WTC11 (cell line): ENCODE measurements around the gene PGAP3. TPM values are rescaled to one million over a fixed set of nuclear protein-coding genes. Genes with fewer than 3 reads are reported as not detected.

Experiments
- ATAC-seq: fragments of 200-7000 bp; cut with Tn5 transposase; 2 replicates; pipeline ENCODE4 v1.10.0; 2021; ENCODE audit warnings: mild to moderate bottlenecking, moderate library complexity
- CTCF ChIA-PET: fragments of 300-600 bp; sonication (Branson Sonifier 250); formaldehyde crosslinking; loops from one replicate; lab custom pipeline; 2021; ENCODE audit warnings: antibody characterized with exemption; lab: Charles Lee
- POLR2A ChIA-PET: fragments of 350-600 bp; sonication (Branson Sonifier 250); formaldehyde crosslinking; loops from one replicate; lab custom pipeline; 2021; ENCODE audit warnings: antibody characterized with exemption; lab: Charles Lee
- DNase-seq: peaks from one replicate; pipeline ENCODE4 v3.0.0; 2021; ENCODE audit warnings: low spot score
- H3K27ac Mint-ChIP-seq: 2 replicates; pipeline ENCODE4 v1.8.0; 2021; ENCODE audit warnings: mixed read lengths
- H3K27me3 Mint-ChIP-seq: 2 replicates; pipeline ENCODE4 v1.8.0; 2021; ENCODE audit warnings: low read depth, mild to moderate bottlenecking, moderate library complexity, mixed read lengths
- H3K36me3 Mint-ChIP-seq: 2 replicates; pipeline ENCODE4 v1.8.0; 2021; ENCODE audit warnings: mixed read lengths
- H3K4me1 Mint-ChIP-seq: 2 replicates; pipeline ENCODE4 v1.8.0; 2022; ENCODE audit warnings: mixed read lengths
- H3K4me3 Mint-ChIP-seq: 2 replicates; pipeline ENCODE4 v1.8.0; 2021; ENCODE audit warnings: mild to moderate bottlenecking, moderate library complexity, mixed read lengths
- H3K9me3 Mint-ChIP-seq: 2 replicates; pipeline ENCODE4 v1.8.0; 2021; ENCODE audit warnings: mixed read lengths
- CDX4 ChIP-seq: fragments of 250-450 bp; sonication (Bioruptor Pico); IDR thresholded peaks from 2 replicates; pipeline ENCODE4 v1.9.0; 2021; ENCODE audit warnings: moderate library complexity, mild to moderate bottlenecking, inconsistent platforms, borderline replicate concordance
- CREB1 ChIP-seq: sonication (generic); formaldehyde crosslinking; IDR thresholded peaks from 2 replicates; pipeline ENCODE4 v1.8.0; 2023; ENCODE audit warnings: mild to moderate bottlenecking, missing genetic modification reagents
- CTCF ChIP-seq: fragments of 200-600 bp; IDR thresholded peaks from 2 replicates; pipeline ENCODE4 v1.8.0; 2022; ENCODE audit warnings: antibody characterized with exemption
- ELF4 ChIP-seq: sonication (generic); formaldehyde crosslinking; IDR thresholded peaks from 2 replicates; pipeline ENCODE4 v1.8.1; 2022; ENCODE audit warnings: low read depth, mild to moderate bottlenecking, moderate library complexity, missing genetic modification reagents
- ETV6 ChIP-seq: sonication (generic); formaldehyde crosslinking; IDR thresholded peaks from 2 replicates; pipeline ENCODE4 v1.8.1; 2022; ENCODE audit warnings: mild to moderate bottlenecking, missing genetic modification reagents
- JAZF1 ChIP-seq: fragments of 250-450 bp; sonication (Bioruptor Pico); IDR thresholded peaks from 2 replicates; pipeline ENCODE4 v1.9.0; 2021; ENCODE audit warnings: moderate library complexity, mild to moderate bottlenecking, inconsistent platforms
- MXD4 ChIP-seq: fragments of 250-450 bp; sonication (Bioruptor Pico); IDR thresholded peaks from 2 replicates; pipeline ENCODE4 v1.8.0; 2021; ENCODE audit warnings: mild to moderate bottlenecking, moderate library complexity, borderline replicate concordance
- NFATC4 ChIP-seq: fragments of 250-450 bp; sonication (Bioruptor Pico); IDR thresholded peaks from 2 replicates; pipeline ENCODE4 v1.9.0; 2021; ENCODE audit warnings: mild to moderate bottlenecking
- OVOL2 ChIP-seq: fragments of 250-450 bp; sonication (Bioruptor Pico); IDR thresholded peaks from 2 replicates; pipeline ENCODE4 v1.9.0; 2021; ENCODE audit warnings: mild to moderate bottlenecking, borderline replicate concordance
- USF2 ChIP-seq: sonication (generic); formaldehyde crosslinking; IDR thresholded peaks from 2 replicates; pipeline ENCODE4 v1.8.1; 2023; ENCODE audit warnings: mild to moderate bottlenecking, missing genetic modification reagents, moderate library complexity
- ZBTB21 ChIP-seq: sonication (generic); formaldehyde crosslinking; IDR thresholded peaks from 2 replicates; pipeline ENCODE4 v1.8.1; 2023; ENCODE audit warnings: mild to moderate bottlenecking, missing genetic modification reagents, borderline replicate concordance
- ZBTB43 ChIP-seq: sonication (generic); formaldehyde crosslinking; IDR thresholded peaks from 2 replicates; pipeline ENCODE4 v1.8.1; 2023; ENCODE audit warnings: mild to moderate bottlenecking, missing genetic modification reagents
- ZMAT4 ChIP-seq: fragments of 250-450 bp; sonication (Bioruptor Pico); IDR thresholded peaks from 2 replicates; pipeline ENCODE4 v1.9.0; 2021; ENCODE audit warnings: mild to moderate bottlenecking
- ZNF138 ChIP-seq: sonication (generic); formaldehyde crosslinking; conservative IDR thresholded peaks from 2 replicates; pipeline ENCODE4 v1.8.1; 2022; ENCODE audit warnings: mild to moderate bottlenecking, moderate library complexity, missing genetic modification reagents
- ZNF219 ChIP-seq: sonication (generic); formaldehyde crosslinking; IDR thresholded peaks from 2 replicates; pipeline ENCODE4 v1.8.0; 2023; ENCODE audit warnings: missing genetic modification reagents, mild to moderate bottlenecking, borderline replicate concordance
- ZNF232 ChIP-seq: sonication (generic); formaldehyde crosslinking; IDR thresholded peaks from 2 replicates; pipeline ENCODE4 v1.8.0; 2022; ENCODE audit warnings: mild to moderate bottlenecking, missing genetic modification reagents
- ZNF416 ChIP-seq: fragments of 250-450 bp; sonication (Bioruptor Pico); IDR thresholded peaks from 2 replicates; pipeline ENCODE4 v1.9.0; 2021; ENCODE audit warnings: mild to moderate bottlenecking, inconsistent platforms
- total RNA-seq: library from RNA; stranded (reverse); gene quantifications from 3 replicates; pipeline ENCODE4 v1.2.3, GENCODE V29; 2021

Gene PGAP3
- total RNA-seq, 1 experiment from 2014 or later: 24.9 TPM

- Mint-ChIP-seq H3K27me3 (no peaks in the 10 kb centered on the region), H3K4me3 (no peak overlapping the region), H3K9me3 (no peaks in the 10 kb centered on the region), H3K4me1 (peaks cover 8% of the 10 kb centered on the region)
- ATAC-seq: no peak
- TF ChIP-seq NFATC4 (CRISPR knock-in tag) (no peak), ETV6 (CRISPR knock-in tag) (no peak), ZNF416 (CRISPR knock-in tag) (no peak), ZNF232 (CRISPR knock-in tag) (no peak), ZNF219 (CRISPR knock-in tag) (no peak), ELF4 (CRISPR knock-in tag) (no peak), ZBTB21 (CRISPR knock-in tag) (no peak), USF2 (CRISPR knock-in tag) (no peak), ZNF138 (CRISPR knock-in tag) (no peak)
- TF ChIP-seq, all 79 proteins: peak for 0
- ChIA-PET CTCF (interaction anchor here (0.6 to 1.7 kb wide), 6 partner anchors 9 to 66 kb away, joined by 3 to 15 read pairs (median 4); no protein-coding TSS in a partner anchor), POLR2A (interaction anchor here (0.6 kb wide), 1 partner anchor 10 kb away, joined by 4 read pairs; no protein-coding TSS in a partner anchor)
- peak overlapping the region; percentile 15; the same call in 1 of the 2 replicates for H3K27ac Mint-ChIP-seq
- no peak for DNase-seq
- peaks cover 49% of the 10 kb centered on the region for H3K36me3 Mint-ChIP-seq
Observed at GRCh38 chr17:39719563-39720355, 31.9 kb upstream of the PGAP3 start.

GRCh38 chr17:39717660-39718059 lies 29.8 kb upstream of the PGAP3 start:
- TF ChIP-seq JAZF1: no peak
- no peak for TF ChIP-seq CDX4 (CRISPR knock-in tag)
- H3K9me3 Mint-ChIP-seq: no peaks in the 10 kb centered on the region

GRCh38 chr17:39716879-39717536 lies 29.2 kb upstream of the PGAP3 start:
- no peaks in the 10 kb centered on the region for H3K27me3 Mint-ChIP-seq
- peaks cover 49% of the 10 kb centered on the region for H3K36me3 Mint-ChIP-seq
- CTCF ChIA-PET: interaction anchor here (1.2 to 1.4 kb wide), 2 partner anchors 95 to 264 kb away, joined by 3 to 4 read pairs; partner anchors contain the start of gene PSMD3
- no peak overlapping the region for H3K4me3 Mint-ChIP-seq
- ATAC-seq: no peak
- POLR2A ChIA-PET: no interaction called here
- H3K9me3 Mint-ChIP-seq: no peaks in the 10 kb centered on the region
- H3K4me1 Mint-ChIP-seq: no peaks in the 10 kb centered on the region
- H3K27ac Mint-ChIP-seq: no peak overlapping the region
- TF ChIP-seq ZMAT4 (CRISPR knock-in tag): no peak
- TF ChIP-seq ZBTB43: no peak
- no peak for TF ChIP-seq CTCF
- TF ChIP-seq OVOL2 (CRISPR knock-in tag): no peak
- no peak for TF ChIP-seq CREB1 (CRISPR knock-in tag)
- no peak for TF ChIP-seq ZNF416 (CRISPR knock-in tag)
- no peak for TF ChIP-seq MXD4
- no peak for TF ChIP-seq ETV6 (CRISPR knock-in tag)
- TF ChIP-seq, all 79 proteins: peak for 0
- no peak for DNase-seq

More at GRCh38 chr17:39717660-39718059, 29.8 kb upstream of the PGAP3 start:
- CTCF ChIA-PET: interaction anchor here (1.1 kb wide), 1 partner anchor 49 kb away, joined by 3 read pairs; the partner anchor contains the start of gene PNMT
- no peak for DNase-seq
- no peak overlapping the region for H3K4me3 Mint-ChIP-seq
- H3K27me3 Mint-ChIP-seq: no peaks in the 10 kb centered on the region
- no peak for ATAC-seq
- H3K27ac Mint-ChIP-seq: no peak overlapping the region
- POLR2A ChIA-PET: no interaction called here
- H3K4me1 Mint-ChIP-seq: no peaks in the 10 kb centered on the region
- peaks cover 42% of the 10 kb centered on the region for H3K36me3 Mint-ChIP-seq
